Trophoblast cell (in vitro differentiated cells and primary cell): ENCODE results near the gene LRRFIP1.

Source experiments
- DNase-seq, 2 donors: peaks; one replicate each; pipeline ENCODE4 v3.0.0-alpha.2; 2016
- H2AFZ ChIP-seq: 2 replicates; pipeline ENCODE4 v1.6.1; 2013; ENCODE audit warnings: low read length, moderate library complexity, mild to moderate bottlenecking; ENCODE audit not compliant: insufficient read depth, poor library complexity
- H2AK5ac ChIP-seq: 2 replicates; pipeline ENCODE4 v1.6.1; 2013; ENCODE audit warnings: mild to moderate bottlenecking, low read length
- H2BK120ac ChIP-seq: 2 replicates; pipeline ENCODE4 v1.6.1; 2013; ENCODE audit warnings: low read length, mild to moderate bottlenecking, moderate library complexity; ENCODE audit not compliant: insufficient read depth, poor library complexity
- H2BK12ac ChIP-seq: 2 replicates; pipeline ENCODE4 v1.6.1; 2013; ENCODE audit warnings: mild to moderate bottlenecking, low read length, moderate library complexity
- H2BK5ac ChIP-seq: 2 replicates; pipeline ENCODE4 v1.6.1; 2013; ENCODE audit warnings: low read length, low read depth, moderate library complexity, mild to moderate bottlenecking; ENCODE audit not compliant: poor library complexity
- H3K14ac ChIP-seq: 2 replicates; pipeline ENCODE4 v1.6.1; 2013; ENCODE audit warnings: mild to moderate bottlenecking, low read length
- H3K18ac ChIP-seq: 2 replicates; pipeline ENCODE4 v1.6.1; 2013; ENCODE audit warnings: mild to moderate bottlenecking, low read length
- H3K23ac ChIP-seq: 2 replicates; pipeline ENCODE4 v1.6.1; 2013; ENCODE audit warnings: low read length
- H3K27ac ChIP-seq: 2 replicates; pipeline ENCODE4 v1.5.1; 2013; ENCODE audit warnings: low read depth, mild to moderate bottlenecking, inconsistent platforms, low read length, moderate library complexity
- H3K27me3 ChIP-seq: 2 replicates; pipeline ENCODE4 v1.6.1; 2013; ENCODE audit warnings: inconsistent platforms, mild to moderate bottlenecking, low read length, moderate library complexity; ENCODE audit not compliant: insufficient read depth
- H3K36me3 ChIP-seq, 2 experiments: 1 replicate in 1 of 2; 2 replicates in 1 of 2; pipeline ENCODE4 v1.6.1; 2013; ENCODE audit warnings: low read length in 2 of 2, mild to moderate bottlenecking in 2 of 2, moderate library complexity in 1 of 2; ENCODE audit not compliant: insufficient read depth in 2 of 2, control insufficient read depth in 1 of 2
- H3K4ac ChIP-seq: 2 replicates; pipeline ENCODE4 v1.6.1; 2013; ENCODE audit warnings: low read depth, mild to moderate bottlenecking, low read length, moderate library complexity
- H3K4me1 ChIP-seq, 2 experiments: 1 replicate in 1 of 2; 2 replicates in 1 of 2; pipeline ENCODE4 v1.6.1; 2013; ENCODE audit warnings: low read length in 2 of 2, mild to moderate bottlenecking in 2 of 2, moderate library complexity in 1 of 2; ENCODE audit not compliant: insufficient read depth in 2 of 2, control insufficient read depth in 1 of 2
- H3K4me2 ChIP-seq: 2 replicates; pipeline ENCODE4 v1.6.1; 2013; ENCODE audit warnings: inconsistent platforms, mild to moderate bottlenecking, low read length, moderate library complexity
- H3K4me3 ChIP-seq: 2 replicates; pipeline ENCODE4 v1.5.1; 2013; ENCODE audit warnings: mild to moderate bottlenecking, low read depth, low read length, inconsistent platforms
- H3K79me1 ChIP-seq: one replicate; pipeline ENCODE4 v1.6.1; 2013; ENCODE audit warnings: low read length
- H3K79me2 ChIP-seq: 2 replicates; pipeline ENCODE4 v1.6.1; 2013; ENCODE audit warnings: low read length, mild to moderate bottlenecking; ENCODE audit not compliant: control insufficient read depth, insufficient read depth, poor library complexity
- H3K9ac ChIP-seq: 2 replicates; pipeline ENCODE4 v1.6.1; 2013; ENCODE audit warnings: mild to moderate bottlenecking, low read length
- H3K9me3 ChIP-seq: 2 replicates; pipeline ENCODE4 v1.6.1; 2013; ENCODE audit warnings: low read depth, mild to moderate bottlenecking, control low read depth, inconsistent platforms, low read length; ENCODE audit not compliant: insufficient read depth
- H4K12ac ChIP-seq: 2 replicates; pipeline ENCODE4 v1.6.1; 2013; ENCODE audit warnings: low read depth, mild to moderate bottlenecking, low read length, moderate library complexity
- H4K8ac ChIP-seq: 2 replicates; pipeline ENCODE4 v1.6.1; 2013; ENCODE audit warnings: low read depth, mild to moderate bottlenecking, low read length, moderate library complexity
- H4K91ac ChIP-seq: one replicate; pipeline ENCODE4 v1.6.1; 2013; ENCODE audit warnings: low read depth, mild to moderate bottlenecking, low read length, moderate library complexity
- WGBS: extraction: QIAGEN DNeasy Blood & Tissue Kit; methylation state at CpG from one replicate; pipeline ENCODE4 v1.1.7; 2013; ENCODE audit warnings: missing lambda C conversion rate; ENCODE audit not compliant: insufficient read length, insufficient coverage; ENCODE audit errors: extremely low coverage; 5-methylcytosine and 5-hydroxymethylcytosine counted together

Gene LRRFIP1

GRCh38 chr2:237616734-237617586 is 10.4 kb upstream of the LRRFIP1 start:
- H3K14ac ChIP-seq: peak overlapping the region; percentile 30
- no peak for DNase-seq
- no peaks in the 10 kb centered on the region for H3K36me3 ChIP-seq
- no peaks in the 10 kb centered on the region for H3K79me2 ChIP-seq
- peak overlapping the region; percentile 74 for H2BK12ac ChIP-seq
- H2BK5ac ChIP-seq: no peak overlapping the region
- no peak overlapping the region for H3K4me2 ChIP-seq
- H3K4me1 ChIP-seq: peaks cover 31 to 36% of the 10 kb centered on the region in 2 experiments
- no peak overlapping the region for H4K12ac ChIP-seq
- H2AK5ac ChIP-seq: peak overlapping the region; percentile 18
- peak overlapping the region; percentile 26 for H2BK120ac ChIP-seq
- H3K18ac ChIP-seq: no peak overlapping the region
- H3K9me3 ChIP-seq: no peaks in the 10 kb centered on the region
- no peak overlapping the region for H3K27ac ChIP-seq
- H3K23ac ChIP-seq: no peak overlapping the region
- no peaks in the 10 kb centered on the region for H3K27me3 ChIP-seq
- no peak overlapping the region for H3K4ac ChIP-seq
- H3K4me3 ChIP-seq: no peak overlapping the region
- H2AFZ ChIP-seq: no peak overlapping the region
- WGBS: no CpG with 5 or more reads among the region's 15 CpGs
- H4K91ac ChIP-seq: peak overlapping the region; percentile 45
- H3K79me1 ChIP-seq: peaks cover 26% of the 10 kb centered on the region
- H4K8ac ChIP-seq: no peak overlapping the region
- H3K9ac ChIP-seq: no peak overlapping the region

- no CpG with 5 or more reads among the region's 4 CpGs for WGBS
- Histone ChIP-seq H3K4me2 (no peak overlapping the region), H3K79me1 (peaks cover 26% of the 10 kb centered on the region), H2AFZ (no peak overlapping the region), H3K4ac (no peak overlapping the region), H2BK12ac (no peak overlapping the region), H3K4me3 (no peak overlapping the region), H3K4me1 (peaks cover 31 to 34% of the 10 kb centered on the region in 2 experiments), H2BK120ac (no peak overlapping the region), H2BK5ac (no peak overlapping the region), H4K8ac (no peak overlapping the region), H4K12ac (no peak overlapping the region), H2AK5ac (no peak overlapping the region), H3K9me3 (no peaks in the 10 kb centered on the region), H3K18ac (no peak overlapping the region), H3K9ac (no peak overlapping the region), H3K23ac (no peak overlapping the region), H3K36me3 (no peaks in the 10 kb centered on the region), H3K27me3 (no peaks in the 10 kb centered on the region), H3K27ac (no peak overlapping the region), H4K91ac (no peak overlapping the region), H3K14ac (no peak overlapping the region), H3K79me2 (no peaks in the 10 kb centered on the region)
- DNase-seq: no peak
Measured at GRCh38 chr2:237617587-237617982, 9.8 kb upstream of the LRRFIP1 start.

- Histone ChIP-seq H3K27ac (no peak overlapping the region), H2AFZ (no peak overlapping the region), H3K4ac (no peak overlapping the region), H2BK5ac (no peak overlapping the region), H3K4me2 (no peak overlapping the region), H3K14ac (no peak overlapping the region), H3K9me3 (no peaks in the 10 kb centered on the region), H3K23ac (no peak overlapping the region), H3K79me1 (peaks cover 20% of the 10 kb centered on the region), H4K91ac (no peak overlapping the region), H4K8ac (no peak overlapping the region), H3K4me3 (no peak overlapping the region), H2BK120ac (no peak overlapping the region), H3K79me2 (no peaks in the 10 kb centered on the region), H3K18ac (no peak overlapping the region), H3K27me3 (no peaks in the 10 kb centered on the region), H4K12ac (no peak overlapping the region), H3K36me3 (no peaks in the 10 kb centered on the region), H3K9ac (no peak overlapping the region), H2BK12ac (no peak overlapping the region), H2AK5ac (no peak overlapping the region), H3K4me1 (peaks cover 25 to 27% of the 10 kb centered on the region in 2 experiments)
- DNase-seq: peak; percentile 77 to 84
- WGBS: no CpG with 5 or more reads among the region's 2 CpGs
Measured at GRCh38 chr2:237618449-237618848, 8.9 kb upstream of the LRRFIP1 start.

GRCh38 chr2:237623428-237624403 is 3.7 kb upstream of the LRRFIP1 start:
- Histone ChIP-seq H3K14ac (no peak overlapping the region), H2BK120ac (no peak overlapping the region), H3K27ac (no peak overlapping the region), H2BK5ac (no peak overlapping the region), H3K9ac (no peak overlapping the region), H3K23ac (no peak overlapping the region), H3K4ac (no peak overlapping the region), H4K8ac (no peak overlapping the region), H2AK5ac (no peak overlapping the region), H2BK12ac (no peak overlapping the region), H3K79me2 (peaks cover 2% of the 10 kb centered on the region), H3K79me1 (peaks cover 6% of the 10 kb centered on the region), H3K4me3 (no peak overlapping the region), H3K27me3 (no peaks in the 10 kb centered on the region), H3K4me1 (peaks cover 0 to 6% of the 10 kb centered on the region in 2 experiments), H3K36me3 (no peaks in the 10 kb centered on the region), H2AFZ (no peak overlapping the region), H4K12ac (no peak overlapping the region), H4K91ac (no peak overlapping the region), H3K18ac (no peak overlapping the region), H3K4me2 (no peak overlapping the region), H3K9me3 (peaks cover 2% of the 10 kb centered on the region)
- WGBS: no CpG with 5 or more reads among the region's 13 CpGs
- no peak for DNase-seq
